Tibial artery (tissue), 4 donors: Measurements from ENCODE around the gene TMEM18.

Experiments used
- DNase-seq, 2 donors: peaks; one replicate each; pipeline ENCODE4 v3.0.0-alpha.2; 2019
- H3K27ac ChIP-seq, 2 donors: fragments of 200-600 bp; sonication (generic) in 1 of 2; 1 replicate in 1 of 2; 2 replicates in 1 of 2; pipeline ENCODE4 v1.5.1; 2018 to 2019; ENCODE audit warnings: mild to moderate bottlenecking in 1 of 2
- H3K27me3 ChIP-seq, 2 donors: fragments of 200-600 bp; sonication (generic) in 1 of 2; one replicate each; pipeline versions ENCODE4 v1.5.1 to v1.6.0; 2016 to 2019
- H3K36me3 ChIP-seq, 3 donors: fragments of 200-600 bp; sonication (generic) in 2 of 3; one replicate each; pipeline ENCODE4 v1.5.1; 2016 to 2019; ENCODE audit warnings: mild to moderate bottlenecking in 2 of 3
- H3K4me1 ChIP-seq, 4 donors: fragments of 200-600 bp; sonication (generic) in 2 of 4; 1 replicate in 3 of 4; 2 replicates in 1 of 4; pipeline ENCODE4 v1.5.1; 2016 to 2019
- H3K4me3 ChIP-seq, 2 donors: fragments of 200-600 bp; sonication (generic) in 1 of 2; 1 replicate in 1 of 2; 2 replicates in 1 of 2; pipeline ENCODE4 v1.5.1; 2018 to 2019; ENCODE audit warnings: mild to moderate bottlenecking in 2 of 2
- H3K9me3 ChIP-seq, 3 donors: fragments of 200-600 bp; sonication (generic) in 1 of 3; one replicate each; pipeline ENCODE4 v1.5.1; 2016 to 2019
- intact Hi-C: fragments of 100-400 bp; cut with DNase I; formaldehyde crosslinking; loops from one replicate; pipeline ENCODE4 v1.15.0; 2023; ENCODE audit warnings: low total_unique reads
- TF ChIP-seq, protein P1 (sequence below), 2 experiments: fragments of 200-600 bp in 1 of 2; fragments of 450-650 bp in 1 of 2; IDR thresholded peaks; one replicate each; pipeline ENCODE4 v1.5.1; 2017 to 2019; ENCODE audit warnings: antibody characterized with exemption in 2 of 2, mild to moderate bottlenecking in 1 of 2, moderate library complexity in 1 of 2

The TMEM18 gene

DNA sequence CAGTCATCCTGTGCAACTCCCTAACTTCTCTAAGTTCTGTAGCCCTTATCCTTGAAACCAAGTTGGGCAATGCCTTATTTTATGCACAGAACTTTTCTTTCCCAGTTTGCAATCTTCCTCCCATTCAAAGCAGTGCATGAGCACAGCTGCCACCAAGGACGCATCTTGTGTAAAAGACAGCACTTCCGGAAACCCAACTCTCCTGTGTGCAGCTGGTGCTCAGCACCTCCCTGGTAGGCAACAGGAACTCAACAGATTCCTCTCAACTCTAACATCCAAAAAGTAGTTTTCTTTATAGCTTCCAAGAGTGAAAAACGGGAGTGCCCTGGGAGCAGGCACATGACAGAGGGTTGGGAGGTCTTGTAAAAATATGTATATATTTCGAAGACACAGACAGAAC, 2.2 kb downstream of the TMEM18 start:
- Histone ChIP-seq H3K27me3 (no peaks in the 10 kb centered on the region), H3K4me3 (no peak overlapping the region), H3K36me3 (peaks cover 0 to 32% (median 29%) of the 10 kb centered on the region in 3 donors), H3K9me3 (no peaks in the 10 kb centered on the region), H3K27ac (no peak overlapping the region), H3K4me1 (peaks cover 0 to 33% (median 14%) of the 10 kb centered on the region in 4 donors)
- intact Hi-C loops = loop anchor here (5.0 to 10.0 kb wide), 2 partner anchors 67 to 1070 kb away; partner anchors contain the start of gene PXDN
- no peak for DNase-seq
- TF ChIP-seq, protein P1, sequence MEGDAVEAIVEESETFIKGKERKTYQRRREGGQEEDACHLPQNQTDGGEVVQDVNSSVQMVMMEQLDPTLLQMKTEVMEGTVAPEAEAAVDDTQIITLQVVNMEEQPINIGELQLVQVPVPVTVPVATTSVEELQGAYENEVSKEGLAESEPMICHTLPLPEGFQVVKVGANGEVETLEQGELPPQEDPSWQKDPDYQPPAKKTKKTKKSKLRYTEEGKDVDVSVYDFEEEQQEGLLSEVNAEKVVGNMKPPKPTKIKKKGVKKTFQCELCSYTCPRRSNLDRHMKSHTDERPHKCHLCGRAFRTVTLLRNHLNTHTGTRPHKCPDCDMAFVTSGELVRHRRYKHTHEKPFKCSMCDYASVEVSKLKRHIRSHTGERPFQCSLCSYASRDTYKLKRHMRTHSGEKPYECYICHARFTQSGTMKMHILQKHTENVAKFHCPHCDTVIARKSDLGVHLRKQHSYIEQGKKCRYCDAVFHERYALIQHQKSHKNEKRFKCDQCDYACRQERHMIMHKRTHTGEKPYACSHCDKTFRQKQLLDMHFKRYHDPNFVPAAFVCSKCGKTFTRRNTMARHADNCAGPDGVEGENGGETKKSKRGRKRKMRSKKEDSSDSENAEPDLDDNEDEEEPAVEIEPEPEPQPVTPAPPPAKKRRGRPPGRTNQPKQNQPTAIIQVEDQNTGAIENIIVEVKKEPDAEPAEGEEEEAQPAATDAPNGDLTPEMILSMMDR (IDR thresholded peaks at IDR 0.05) = no peak

DNA sequence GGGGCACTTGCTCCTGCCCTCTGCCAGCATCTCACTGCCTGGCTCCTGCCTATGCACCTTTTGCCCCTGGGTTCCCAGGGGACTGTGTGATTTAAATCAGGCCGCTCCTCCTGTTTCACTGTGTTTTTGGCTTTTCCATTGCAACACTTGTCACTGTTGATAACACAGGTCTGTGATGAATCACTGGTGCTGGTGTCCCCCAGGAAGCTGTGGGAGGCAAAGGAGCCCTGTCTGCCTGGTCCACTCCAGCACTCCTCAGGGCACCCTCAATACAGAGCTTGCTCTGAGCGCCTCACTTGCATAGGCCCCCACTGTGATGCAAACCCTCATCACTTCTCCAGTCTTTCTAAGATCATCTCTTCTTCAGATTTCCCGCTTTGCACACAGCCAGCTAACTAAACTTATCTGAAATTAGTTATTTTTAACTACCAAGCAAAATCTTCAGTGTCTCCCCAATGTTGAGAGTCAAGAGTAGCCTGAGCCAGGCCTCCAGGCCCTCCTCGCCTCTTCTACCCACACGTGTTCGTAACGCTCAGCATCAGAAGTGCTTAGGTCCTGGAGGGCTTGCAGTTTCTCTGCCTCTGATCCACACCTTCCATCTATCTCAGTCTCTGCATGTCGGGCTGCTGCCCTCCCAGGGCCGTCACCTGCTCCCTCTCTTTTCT, 2.8 kb downstream of the TMEM18 start:
- intact Hi-C loops = loop anchor here (10.0 kb wide), 1 partner anchor 1070 kb away; the partner anchor contains the start of gene PXDN
- Histone ChIP-seq H3K9me3 (no peaks in the 10 kb centered on the region), H3K27me3 (no peaks in the 10 kb centered on the region), H3K4me1 (peaks cover 0 to 33% (median 14%) of the 10 kb centered on the region in 4 donors), H3K36me3 (peaks cover 1 to 38% (median 35%) of the 10 kb centered on the region in 3 donors), H3K27ac (no peak overlapping the region), H3K4me3 (no peak overlapping the region)
- TF ChIP-seq, protein P1 (IDR thresholded peaks at IDR 0.05) = no peak
- no peak for DNase-seq

DNA sequence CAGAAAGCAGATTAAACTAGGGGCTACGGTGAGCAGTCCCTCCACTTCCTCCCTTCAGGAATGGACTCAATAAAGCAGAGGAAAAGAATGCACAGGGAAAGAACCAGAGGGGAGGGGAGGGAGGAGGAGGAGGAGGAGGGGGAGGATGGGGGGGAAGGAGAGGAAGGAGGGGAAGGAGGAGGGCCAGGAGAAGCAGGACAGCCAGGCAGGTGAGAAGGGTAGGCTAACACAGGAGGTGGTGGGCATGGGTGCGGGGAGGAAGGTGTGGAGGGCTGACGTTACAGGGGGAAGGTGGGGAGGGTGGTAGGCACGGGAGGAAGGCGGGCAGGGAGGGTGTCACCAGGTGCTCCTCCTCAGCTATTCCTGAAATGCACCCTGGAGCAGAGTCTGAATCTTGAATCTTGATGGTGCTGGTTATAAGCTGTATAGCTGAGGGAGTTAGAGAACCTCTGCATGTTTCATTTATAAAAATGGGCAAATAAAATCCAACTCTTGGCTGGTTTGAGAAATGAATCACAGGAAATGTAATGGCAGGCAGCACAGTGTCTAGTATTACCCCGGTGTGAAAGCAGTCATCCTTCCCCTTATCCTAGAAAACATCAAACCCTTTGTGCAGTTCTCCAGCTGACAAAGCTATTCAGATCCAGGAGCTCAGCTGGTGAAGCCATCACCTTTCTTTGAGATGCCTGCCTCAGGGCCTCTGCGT, 3.4 kb downstream of the TMEM18 start:
- DNase-seq = no peak
- H3K4me1 ChIP-seq = peaks cover 0 to 33% (median 14%) of the 10 kb centered on the region in 4 donors
- TF ChIP-seq, protein P1 (IDR thresholded peaks at IDR 0.05) = no peak

DNA sequence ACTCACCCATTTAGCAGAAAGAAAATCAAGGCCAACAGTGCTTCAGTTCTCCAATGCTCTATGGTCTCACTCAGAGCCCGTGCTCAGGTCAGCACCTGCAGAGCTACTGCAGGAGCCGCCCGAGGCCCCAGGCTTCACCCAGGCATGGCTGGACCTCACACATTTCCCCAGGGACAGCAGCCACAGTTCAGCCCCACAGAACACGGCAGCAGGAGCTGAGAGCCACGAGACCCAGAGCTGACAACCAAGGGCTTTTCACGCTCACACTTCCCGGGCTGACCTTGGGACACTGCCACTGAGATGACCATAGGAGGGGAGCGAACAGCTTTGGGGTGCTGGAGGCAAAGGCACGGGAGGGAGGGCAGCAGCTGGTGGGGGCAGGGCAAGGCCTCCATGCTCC, 4.2 kb downstream of the TMEM18 start:
- TF ChIP-seq, protein P1 (IDR thresholded peaks at IDR 0.05) = no peak
- intact Hi-C loops = loop anchor here (10.0 kb wide), 1 partner anchor 1072 kb away; the partner anchor contains the start of gene PXDN
- no peaks in the 10 kb centered on the region for H3K27me3 ChIP-seq
- H3K36me3 ChIP-seq = peaks cover 14 to 52% (median 49%) of the 10 kb centered on the region in 3 donors
- no peak overlapping the region for H3K27ac ChIP-seq
- H3K4me1 ChIP-seq = peaks cover 0 to 27% (median 10%) of the 10 kb centered on the region in 4 donors
- no peak for DNase-seq
- no peaks in the 10 kb centered on the region for H3K9me3 ChIP-seq
- H3K4me3 ChIP-seq = no peak overlapping the region

More for the DNA sequence above, 3.4 kb downstream of the TMEM18 start:
- intact Hi-C loops = loop anchor here (10.0 kb wide), 1 partner anchor 1071 kb away; the partner anchor contains the start of gene PXDN
- Histone ChIP-seq H3K36me3 (peaks cover 8 to 44% (median 42%) of the 10 kb centered on the region in 3 donors), H3K9me3 (no peaks in the 10 kb centered on the region), H3K4me3 (no peak overlapping the region), H3K27me3 (no peaks in the 10 kb centered on the region), H3K27ac (no peak overlapping the region)

DNA sequence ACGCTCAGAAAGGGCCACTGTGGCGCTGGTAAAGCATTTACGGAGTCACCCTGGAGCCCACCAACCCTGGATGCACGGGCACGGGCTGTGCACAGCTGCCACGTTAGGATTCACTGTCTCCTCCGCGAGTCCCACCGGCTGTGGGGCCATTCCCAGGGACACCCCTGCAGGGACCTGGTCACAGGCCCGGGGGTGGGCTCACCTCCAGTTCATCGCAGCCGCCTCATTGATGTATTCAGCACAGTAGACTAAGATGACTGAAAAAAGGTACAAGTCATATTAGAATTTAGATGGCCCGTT, 4.7 kb downstream of the TMEM18 start:
- H3K4me3 ChIP-seq = no peak overlapping the region
- DNase-seq = no peak
- TF ChIP-seq, protein P1 (IDR thresholded peaks at IDR 0.05) = no peak
- intact Hi-C loops = loop anchor here (10.0 kb wide), 1 partner anchor 1072 kb away; the partner anchor contains the start of gene PXDN
- no peaks in the 10 kb centered on the region for H3K9me3 ChIP-seq
- peaks cover 14 to 56% (median 54%) of the 10 kb centered on the region in 3 donors for H3K36me3 ChIP-seq
- H3K27me3 ChIP-seq = no peaks in the 10 kb centered on the region
- no peak overlapping the region for H3K27ac ChIP-seq
- H3K4me1 ChIP-seq = peaks cover 0 to 25% (median 9%) of the 10 kb centered on the region in 4 donors
